ENCODE results near the gene DISP3.

Gene DISP3, protein sequence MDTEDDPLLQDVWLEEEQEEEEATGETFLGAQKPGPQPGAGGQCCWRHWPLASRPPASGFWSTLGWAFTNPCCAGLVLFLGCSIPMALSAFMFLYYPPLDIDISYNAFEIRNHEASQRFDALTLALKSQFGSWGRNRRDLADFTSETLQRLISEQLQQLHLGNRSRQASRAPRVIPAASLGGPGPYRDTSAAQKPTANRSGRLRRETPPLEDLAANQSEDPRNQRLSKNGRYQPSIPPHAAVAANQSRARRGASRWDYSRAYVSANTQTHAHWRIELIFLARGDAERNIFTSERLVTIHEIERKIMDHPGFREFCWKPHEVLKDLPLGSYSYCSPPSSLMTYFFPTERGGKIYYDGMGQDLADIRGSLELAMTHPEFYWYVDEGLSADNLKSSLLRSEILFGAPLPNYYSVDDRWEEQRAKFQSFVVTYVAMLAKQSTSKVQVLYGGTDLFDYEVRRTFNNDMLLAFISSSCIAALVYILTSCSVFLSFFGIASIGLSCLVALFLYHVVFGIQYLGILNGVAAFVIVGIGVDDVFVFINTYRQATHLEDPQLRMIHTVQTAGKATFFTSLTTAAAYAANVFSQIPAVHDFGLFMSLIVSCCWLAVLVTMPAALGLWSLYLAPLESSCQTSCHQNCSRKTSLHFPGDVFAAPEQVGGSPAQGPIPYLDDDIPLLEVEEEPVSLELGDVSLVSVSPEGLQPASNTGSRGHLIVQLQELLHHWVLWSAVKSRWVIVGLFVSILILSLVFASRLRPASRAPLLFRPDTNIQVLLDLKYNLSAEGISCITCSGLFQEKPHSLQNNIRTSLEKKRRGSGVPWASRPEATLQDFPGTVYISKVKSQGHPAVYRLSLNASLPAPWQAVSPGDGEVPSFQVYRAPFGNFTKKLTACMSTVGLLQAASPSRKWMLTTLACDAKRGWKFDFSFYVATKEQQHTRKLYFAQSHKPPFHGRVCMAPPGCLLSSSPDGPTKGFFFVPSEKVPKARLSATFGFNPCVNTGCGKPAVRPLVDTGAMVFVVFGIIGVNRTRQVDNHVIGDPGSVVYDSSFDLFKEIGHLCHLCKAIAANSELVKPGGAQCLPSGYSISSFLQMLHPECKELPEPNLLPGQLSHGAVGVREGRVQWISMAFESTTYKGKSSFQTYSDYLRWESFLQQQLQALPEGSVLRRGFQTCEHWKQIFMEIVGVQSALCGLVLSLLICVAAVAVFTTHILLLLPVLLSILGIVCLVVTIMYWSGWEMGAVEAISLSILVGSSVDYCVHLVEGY (N-terminal part only)

DNA sequence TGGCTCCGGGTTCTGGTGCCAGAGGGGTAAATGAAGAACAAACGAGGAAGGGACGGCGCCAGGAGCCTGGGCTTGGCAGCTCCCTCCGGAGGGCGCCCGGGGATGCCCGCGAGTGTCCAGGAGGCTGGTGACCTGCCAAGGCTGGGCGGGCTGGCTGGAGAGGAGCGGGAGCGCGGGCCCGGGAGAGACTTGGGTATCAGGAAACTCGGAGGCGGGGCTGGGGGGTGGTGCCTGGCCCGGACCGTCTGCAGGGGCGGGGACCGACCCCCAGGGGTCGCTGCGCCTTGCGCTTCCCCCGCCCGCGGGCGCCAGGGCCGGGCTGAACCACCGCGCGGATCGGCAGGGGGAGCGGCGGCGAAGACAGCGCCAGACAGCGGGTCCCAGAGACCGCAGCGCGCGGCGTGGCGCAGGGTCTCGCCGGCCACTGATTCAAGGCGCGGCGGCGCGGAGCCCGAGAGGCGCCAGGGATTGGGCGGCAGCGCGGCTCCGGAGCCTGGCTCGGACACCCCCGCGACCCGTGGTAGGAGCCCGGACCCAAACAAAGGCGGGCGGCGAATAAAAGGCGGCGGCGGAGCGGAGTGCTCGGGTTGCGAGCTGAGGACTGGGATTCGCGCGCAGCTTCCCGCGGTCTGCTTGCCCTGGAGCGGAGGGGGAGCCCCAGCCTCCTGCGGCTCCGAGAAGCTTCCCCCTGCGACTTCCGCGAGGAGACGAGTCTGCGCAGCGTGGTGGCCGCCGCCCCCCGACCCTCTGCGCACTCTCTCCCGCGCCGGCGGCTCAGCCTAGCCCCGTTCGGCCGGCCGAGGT is at the start of gene DISP3:
DISP3 (plus strand) TSS at position 585 of the 804 bp plus-strand sequence. CDS start 21,838 bp downstream, outside the sequence.
- TF ChIP-seq, protein P1, sequence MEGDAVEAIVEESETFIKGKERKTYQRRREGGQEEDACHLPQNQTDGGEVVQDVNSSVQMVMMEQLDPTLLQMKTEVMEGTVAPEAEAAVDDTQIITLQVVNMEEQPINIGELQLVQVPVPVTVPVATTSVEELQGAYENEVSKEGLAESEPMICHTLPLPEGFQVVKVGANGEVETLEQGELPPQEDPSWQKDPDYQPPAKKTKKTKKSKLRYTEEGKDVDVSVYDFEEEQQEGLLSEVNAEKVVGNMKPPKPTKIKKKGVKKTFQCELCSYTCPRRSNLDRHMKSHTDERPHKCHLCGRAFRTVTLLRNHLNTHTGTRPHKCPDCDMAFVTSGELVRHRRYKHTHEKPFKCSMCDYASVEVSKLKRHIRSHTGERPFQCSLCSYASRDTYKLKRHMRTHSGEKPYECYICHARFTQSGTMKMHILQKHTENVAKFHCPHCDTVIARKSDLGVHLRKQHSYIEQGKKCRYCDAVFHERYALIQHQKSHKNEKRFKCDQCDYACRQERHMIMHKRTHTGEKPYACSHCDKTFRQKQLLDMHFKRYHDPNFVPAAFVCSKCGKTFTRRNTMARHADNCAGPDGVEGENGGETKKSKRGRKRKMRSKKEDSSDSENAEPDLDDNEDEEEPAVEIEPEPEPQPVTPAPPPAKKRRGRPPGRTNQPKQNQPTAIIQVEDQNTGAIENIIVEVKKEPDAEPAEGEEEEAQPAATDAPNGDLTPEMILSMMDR (conservative IDR thresholded peaks at IDR 0.05): peak; percentile 96
- H3K27ac ChIP-seq: peak within 1 kb of the TSS; percentile 93

DNA sequence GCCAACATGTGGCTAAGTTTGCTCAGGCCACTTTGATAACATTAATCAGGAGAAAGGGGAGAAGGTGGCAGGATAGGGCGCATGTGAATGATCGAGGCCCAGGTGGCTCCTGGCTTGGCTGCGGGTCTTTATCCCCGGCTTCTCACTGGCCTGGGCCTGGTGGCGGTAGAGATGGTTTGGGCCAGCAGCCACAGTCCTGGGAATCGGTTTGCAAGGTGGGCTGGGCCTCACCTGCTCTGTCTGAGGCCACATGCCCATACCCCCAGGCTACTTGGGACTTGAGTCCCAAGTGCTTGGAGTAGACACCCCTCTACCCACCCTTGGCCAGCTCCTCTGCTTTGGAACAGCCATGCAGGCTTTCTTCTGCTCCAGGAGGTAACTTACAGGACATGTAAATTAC is 49.7 kb upstream of the DISP3 start:
- H3K27ac ChIP-seq: no peak overlapping the region
- TF ChIP-seq, protein P1 (conservative IDR thresholded peaks at IDR 0.05): no peak

DNA sequence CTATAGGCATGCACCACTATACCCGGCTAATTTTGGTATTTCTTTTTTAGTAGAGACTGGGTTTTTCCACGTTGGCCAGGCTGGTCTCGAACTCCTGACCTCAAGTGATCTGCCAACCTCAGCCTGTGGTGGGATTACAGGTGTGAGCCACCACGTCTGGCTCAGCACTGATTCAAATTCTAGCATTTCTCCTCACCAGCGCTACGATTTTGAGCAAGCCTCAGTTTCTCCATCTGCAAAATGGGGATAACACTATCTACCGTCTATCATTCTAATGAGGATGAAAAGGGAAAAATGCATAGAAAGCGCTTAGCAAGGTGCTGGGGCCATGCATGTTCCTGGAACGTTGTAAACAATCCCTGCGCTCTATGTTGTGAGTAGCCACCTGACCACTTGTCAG is 49.0 kb upstream of the DISP3 start:
- TF ChIP-seq, protein P1 (conservative IDR thresholded peaks at IDR 0.05): no peak

DNA sequence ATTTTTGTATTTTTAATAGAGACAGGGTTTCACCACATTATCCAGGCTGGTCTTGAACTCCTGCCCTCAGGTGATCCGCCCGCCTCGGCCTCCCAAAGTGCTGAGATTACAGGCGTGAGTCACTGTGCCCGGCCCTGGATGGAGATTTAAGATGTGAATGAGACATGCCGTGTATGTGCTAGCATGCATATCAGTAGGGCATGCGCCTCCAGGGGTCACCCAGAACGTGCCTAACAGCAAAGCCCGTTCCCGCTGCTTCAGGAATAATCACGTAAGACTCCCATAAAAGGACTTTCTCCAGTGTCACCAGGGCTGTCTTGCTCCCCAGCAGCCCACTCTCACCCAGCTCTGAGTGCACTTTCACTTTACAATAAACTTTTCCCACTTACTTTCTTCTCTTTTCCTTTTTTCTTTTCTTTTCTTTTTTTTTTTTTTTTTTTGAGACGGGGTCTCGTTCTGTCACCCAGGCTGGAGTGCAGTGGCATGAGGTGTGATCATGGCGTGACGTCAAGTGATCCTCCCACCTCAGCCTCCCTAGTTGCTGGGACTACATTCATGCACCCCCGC is 46.9 kb upstream of the DISP3 start:
- TF ChIP-seq, protein P1 (conservative IDR thresholded peaks at IDR 0.05): no peak
- H3K27ac ChIP-seq: no peak overlapping the region

More for the DNA sequence above, 49.0 kb upstream of the DISP3 start:
- H3K27ac ChIP-seq: no peak overlapping the region

DNA sequence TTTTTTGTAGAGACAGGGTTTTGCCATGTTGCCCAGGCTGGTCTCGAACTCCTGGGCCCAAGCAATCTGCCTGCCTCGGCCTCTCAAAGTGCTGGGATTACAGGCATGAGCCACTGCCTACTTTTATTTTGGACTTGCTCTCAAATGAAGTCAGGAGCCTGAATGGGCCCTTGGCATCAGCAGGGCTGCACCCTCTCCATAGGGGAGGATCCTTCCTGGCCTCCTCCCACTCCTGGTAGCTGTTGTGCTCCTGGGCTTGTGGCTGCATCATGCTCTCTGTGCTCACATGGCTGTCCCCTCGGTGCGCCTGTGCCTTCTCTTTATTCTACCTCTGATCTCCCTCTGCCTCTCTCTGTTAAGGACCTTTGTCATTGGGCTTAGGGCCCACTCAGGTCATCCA is 46.4 kb upstream of the DISP3 start:
- TF ChIP-seq, protein P1 (conservative IDR thresholded peaks at IDR 0.05): no peak
- no peak overlapping the region for H3K27ac ChIP-seq

DNA sequence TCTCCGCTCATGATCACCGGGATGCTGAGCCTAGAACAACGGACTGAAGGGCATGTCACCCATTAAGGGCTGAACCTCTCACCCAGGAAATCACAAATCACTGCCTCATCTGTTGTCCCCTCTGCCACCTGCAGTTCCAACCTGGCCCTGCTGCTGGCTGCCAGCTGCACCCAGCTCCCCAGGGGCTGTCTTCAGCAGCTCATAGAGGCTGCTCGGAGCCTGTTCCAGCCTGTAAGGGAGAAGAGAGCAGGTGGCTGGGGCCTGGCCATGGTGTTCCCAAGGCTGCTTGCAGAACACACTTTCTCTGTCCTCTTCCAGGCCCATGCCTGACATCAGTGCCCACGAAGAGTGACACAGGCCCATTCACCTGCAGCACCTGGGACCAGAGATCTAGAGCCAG is 44.5 kb upstream of the DISP3 start:
- H3K27ac ChIP-seq: no peak overlapping the region
- TF ChIP-seq, protein P1 (conservative IDR thresholded peaks at IDR 0.05): no peak
